ENCODE results near the gene SNUPN. TPM values are rescaled to one million over a fixed set of nuclear protein-coding genes. Genes with fewer than 3 reads are reported as not detected.
"Not testable (repeated sequence)": the region's sequence is repeated elsewhere in the genome, so short reads cannot be mapped to it uniquely, and the experiment has no call there.

The SNUPN gene
- total RNA-seq, 1 experiment from 2014 or later = 23.5 TPM

GRCh38 chr15:75589071-75589470 is 36.5 kb downstream of the SNUPN start:
- Histone ChIP-seq H3K4me3 (no peak overlapping the region), H3K4me1 (no peaks in the 10 kb centered on the region), H3K27ac (no peak overlapping the region), H3K27me3 (no peaks in the 10 kb centered on the region), H3K36me3 (0 out of 2 replicates have a peak, but pooled peaks cover 2% of the 10 kb centered on the region), H3K9me3 (replicated peaks) (0 out of 2 replicates have a peak, but pooled peaks cover 2% of the 10 kb centered on the region)
- no peak for DNase-seq

- not testable (repeated sequence) for H3K36me3 ChIP-seq; H3K9me3 ChIP-seq (replicated peaks); H3K4me3 ChIP-seq; H3K27ac ChIP-seq; H3K27me3 ChIP-seq; DNase-seq; H3K4me1 ChIP-seq
These were observed 39.1 kb downstream of the SNUPN start for GRCh38 chr15:75586422-75586821.

DNA sequence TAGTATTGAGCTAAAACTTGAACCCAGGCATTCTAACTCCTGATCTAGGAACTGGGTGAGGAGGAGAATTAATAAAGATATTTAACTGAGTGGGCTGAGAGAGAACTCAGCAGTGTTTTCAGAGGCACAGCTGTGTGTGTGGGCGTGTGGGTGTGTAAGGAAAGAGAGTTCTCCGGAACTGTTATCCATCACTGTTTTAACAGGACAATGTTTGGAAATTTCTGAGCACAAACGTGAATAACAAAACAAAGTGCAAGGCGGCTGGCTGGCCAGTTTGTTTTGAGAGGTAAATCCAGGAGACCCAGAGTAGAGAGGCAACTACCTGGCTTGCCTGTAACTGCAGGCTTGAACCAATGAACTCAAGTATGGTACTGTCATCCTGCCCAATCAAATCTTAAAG is 41.4 kb downstream of the SNUPN start:
- 0 out of 2 replicates have a peak, but pooled peaks cover 2% of the 10 kb centered on the region for H3K36me3 ChIP-seq
- no peak overlapping the region for H3K27ac ChIP-seq
- H3K4me3 ChIP-seq = no peak overlapping the region
- DNase-seq = no peak
- no peaks in the 10 kb centered on the region for H3K4me1 ChIP-seq
- 0 out of 2 replicates have a peak, but pooled peaks cover 2% of the 10 kb centered on the region for H3K9me3 ChIP-seq (replicated peaks)
- H3K27me3 ChIP-seq = no peaks in the 10 kb centered on the region

- Histone ChIP-seq H3K4me3 (no peak overlapping the region), H3K27me3 (no peaks in the 10 kb centered on the region), H3K9me3 (replicated peaks) (0 out of 2 replicates have a peak, but pooled peaks cover 2% of the 10 kb centered on the region), H3K36me3 (0 out of 2 replicates have a peak, but pooled peaks cover 2% of the 10 kb centered on the region), H3K4me1 (no peaks in the 10 kb centered on the region), H3K27ac (no peak overlapping the region)
- no peak for DNase-seq
These were observed 41.8 kb downstream of the SNUPN start for GRCh38 chr15:75583701-75584100.

GRCh38 chr15:75582943-75583342 is 42.6 kb downstream of the SNUPN start:
- H3K36me3 ChIP-seq; H3K27me3 ChIP-seq; DNase-seq; H3K27ac ChIP-seq; H3K4me3 ChIP-seq; H3K9me3 ChIP-seq (replicated peaks); H3K4me1 ChIP-seq: not testable (repeated sequence)

DNA sequence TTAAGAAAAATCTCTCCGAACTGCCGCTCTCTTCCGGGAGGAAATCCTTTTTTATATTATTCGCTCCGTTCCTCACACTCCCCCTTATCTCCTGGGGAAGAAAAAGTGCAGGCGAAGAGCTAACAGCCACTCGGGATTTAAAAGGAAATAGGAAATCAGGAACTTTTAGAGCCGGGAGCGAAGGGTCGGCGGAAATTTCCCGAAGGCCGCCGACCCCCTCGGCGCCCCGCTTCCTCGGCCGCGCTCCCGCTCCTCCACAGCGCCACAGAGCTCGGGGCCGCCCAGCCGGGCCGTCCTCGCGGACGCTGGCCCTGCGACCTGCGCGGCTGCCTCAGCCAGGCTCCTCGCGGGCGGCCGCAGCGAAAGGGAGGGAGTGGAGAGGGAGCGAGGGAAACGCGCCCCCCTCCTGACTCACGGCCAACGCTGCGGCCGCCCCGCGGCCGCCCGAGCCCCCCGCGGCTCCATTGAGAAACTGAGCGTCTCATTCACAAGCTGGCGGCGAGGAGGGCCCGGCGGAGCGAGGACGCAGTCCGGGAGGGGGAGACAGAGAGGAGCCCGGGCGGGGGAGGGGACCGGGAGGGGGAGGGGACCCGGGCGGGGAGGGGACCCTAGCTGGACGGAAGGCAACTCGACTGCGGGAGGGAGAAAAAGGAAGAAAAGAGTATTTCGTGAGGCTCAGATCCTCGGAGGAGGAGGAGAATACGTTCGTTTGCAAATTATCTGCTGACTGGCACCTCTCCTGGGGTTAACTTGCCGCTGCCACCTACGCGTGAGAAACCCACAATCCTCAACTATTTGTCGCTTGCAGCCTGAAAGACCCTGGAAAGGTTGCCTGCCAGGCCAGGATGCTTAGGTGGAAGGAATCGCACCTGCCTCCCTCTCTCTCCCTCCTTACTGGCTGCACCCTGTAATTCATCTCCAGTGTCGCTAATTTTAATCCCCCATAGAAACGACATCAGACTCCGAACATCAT is 46.3 kb downstream of the SNUPN start, which contains the start of gene PTPN9:
TSS of gene PTPN9 (minus strand) at position 368 of the 973 bp plus-strand sequence. CDS start 539 bp downstream, outside the sequence.
- Histone ChIP-seq H3K4me3 (peak within 1 kb of the TSS; percentile 93), H3K9me3 (replicated peaks) (no peaks in the 10 kb centered on the region), H3K27ac (peak within 1 kb of the TSS; percentile 63), H3K4me1 (peaks cover 6% of the 10 kb centered on the region; the same call in 1 of the 2 replicates), H3K36me3 (peaks cover 4% of the 10 kb centered on the region; the same call in 1 of the 2 replicates), H3K27me3 (no peaks in the 10 kb centered on the region)
- DNase-seq = peak; percentile 83 to 85

DNA sequence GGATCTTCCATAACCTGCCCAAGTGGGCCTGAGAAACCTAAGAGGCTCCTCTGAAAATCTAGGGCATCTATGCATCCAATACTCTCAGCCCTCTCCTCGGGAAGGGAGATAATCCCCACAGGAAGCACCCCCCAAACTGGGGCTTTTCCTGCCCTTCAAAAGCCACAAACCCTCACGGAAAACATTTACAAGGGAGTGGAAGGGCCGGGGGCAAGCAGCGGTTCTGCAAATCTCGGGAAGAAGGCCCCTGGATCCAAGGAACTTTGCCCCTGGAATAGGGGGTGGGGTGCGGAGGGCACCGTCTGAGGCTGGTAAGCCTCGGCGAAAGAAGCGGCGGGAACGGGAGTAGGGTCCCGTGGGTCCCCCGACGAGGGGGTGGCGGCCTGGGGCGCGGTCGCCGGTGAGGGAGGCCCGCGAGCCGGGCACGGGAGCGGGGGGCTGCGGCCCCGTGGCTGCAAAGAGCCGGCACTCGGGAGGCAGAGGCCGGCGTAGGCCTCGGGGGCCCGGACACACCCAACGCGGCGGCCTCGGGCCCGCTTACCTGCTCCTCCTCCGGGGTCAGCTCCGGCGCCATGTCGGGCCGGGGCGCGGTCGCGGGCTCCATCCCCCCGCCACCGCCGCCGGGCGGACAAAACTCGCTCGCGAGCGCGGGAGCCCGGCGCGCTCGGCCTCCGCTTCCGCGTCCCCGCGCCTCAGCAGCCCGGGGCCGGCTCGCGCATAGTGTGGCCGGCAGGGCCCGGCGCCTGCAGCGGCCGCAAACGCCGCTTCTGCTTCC is 47.2 kb downstream of the SNUPN start:
- DNase-seq = peak; percentile 34 to 50
- peaks cover 4% of the 10 kb centered on the region; the same call in 1 of the 2 replicates for H3K36me3 ChIP-seq
- peak overlapping the region; percentile 93 for H3K4me3 ChIP-seq
- H3K27me3 ChIP-seq = no peaks in the 10 kb centered on the region
- H3K4me1 ChIP-seq = peaks cover 6% of the 10 kb centered on the region; the same call in 1 of the 2 replicates
- peak overlapping the region; percentile 63 for H3K27ac ChIP-seq
- no peaks in the 10 kb centered on the region for H3K9me3 ChIP-seq (replicated peaks)

GRCh38 chr15:75577401-75578172 is 47.9 kb downstream of the SNUPN start:
- H3K36me3 ChIP-seq = peaks cover 4% of the 10 kb centered on the region; the same call in 1 of the 2 replicates
- peak overlapping the region; percentile 93 for H3K4me3 ChIP-seq
- peak; percentile 10 to 15 for DNase-seq
- H3K27me3 ChIP-seq = no peaks in the 10 kb centered on the region
- peaks cover 6% of the 10 kb centered on the region; the same call in 1 of the 2 replicates for H3K4me1 ChIP-seq
- no peaks in the 10 kb centered on the region for H3K9me3 ChIP-seq (replicated peaks)
- peak overlapping the region; percentile 61 for H3K27ac ChIP-seq

- Histone ChIP-seq H3K9me3 (replicated peaks) (no peaks in the 10 kb centered on the region), H3K4me3 (no peak overlapping the region), H3K27ac (no peak overlapping the region), H3K36me3 (peaks cover 6% of the 10 kb centered on the region), H3K4me1 (peaks cover 6% of the 10 kb centered on the region; the same call in 1 of the 2 replicates), H3K27me3 (no peaks in the 10 kb centered on the region)
- no peak for DNase-seq
These were observed 51.7 kb downstream of the SNUPN start for GRCh38 chr15:75573648-75574384.

DNA sequence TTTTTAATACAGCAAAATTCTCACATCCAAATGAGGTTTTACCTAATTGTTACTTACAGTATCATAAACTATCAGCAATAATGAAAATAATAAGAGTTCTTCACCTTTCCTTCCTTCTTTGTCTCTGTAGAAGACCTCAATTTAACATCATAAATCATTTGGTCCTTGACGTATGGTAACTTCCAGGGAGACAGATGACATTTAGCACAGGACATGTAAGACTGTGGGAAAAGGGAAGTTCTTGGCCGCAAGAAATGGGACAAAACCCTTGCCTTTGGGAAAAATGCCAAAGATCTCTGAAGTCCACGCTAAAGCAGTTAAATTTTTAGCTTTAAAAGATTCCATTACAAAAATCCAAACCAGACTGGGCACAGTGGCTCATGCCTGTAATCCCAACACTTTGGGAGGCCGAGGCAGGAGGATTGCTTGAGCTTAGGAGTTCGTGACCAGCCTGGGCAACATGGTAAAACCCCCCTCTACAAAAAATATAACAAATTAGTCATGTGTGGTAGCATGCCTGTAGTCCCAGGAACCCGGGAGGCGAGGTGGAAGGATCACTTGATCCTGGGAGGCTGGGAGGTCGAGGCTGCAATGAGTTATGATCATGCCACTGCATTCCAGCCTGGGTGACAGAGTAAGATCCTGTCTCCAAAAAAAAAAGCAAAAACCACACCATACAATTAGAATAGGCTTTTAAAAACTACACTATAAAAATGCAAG is 55.2 kb downstream of the SNUPN start:
- DNase-seq = no peak
- H3K4me3 ChIP-seq = no peak overlapping the region
- no peak overlapping the region for H3K27ac ChIP-seq
- no peaks in the 10 kb centered on the region for H3K27me3 ChIP-seq
- peaks cover 3% of the 10 kb centered on the region for H3K36me3 ChIP-seq
- no peaks in the 10 kb centered on the region for H3K4me1 ChIP-seq
- H3K9me3 ChIP-seq (replicated peaks) = no peaks in the 10 kb centered on the region

DNA sequence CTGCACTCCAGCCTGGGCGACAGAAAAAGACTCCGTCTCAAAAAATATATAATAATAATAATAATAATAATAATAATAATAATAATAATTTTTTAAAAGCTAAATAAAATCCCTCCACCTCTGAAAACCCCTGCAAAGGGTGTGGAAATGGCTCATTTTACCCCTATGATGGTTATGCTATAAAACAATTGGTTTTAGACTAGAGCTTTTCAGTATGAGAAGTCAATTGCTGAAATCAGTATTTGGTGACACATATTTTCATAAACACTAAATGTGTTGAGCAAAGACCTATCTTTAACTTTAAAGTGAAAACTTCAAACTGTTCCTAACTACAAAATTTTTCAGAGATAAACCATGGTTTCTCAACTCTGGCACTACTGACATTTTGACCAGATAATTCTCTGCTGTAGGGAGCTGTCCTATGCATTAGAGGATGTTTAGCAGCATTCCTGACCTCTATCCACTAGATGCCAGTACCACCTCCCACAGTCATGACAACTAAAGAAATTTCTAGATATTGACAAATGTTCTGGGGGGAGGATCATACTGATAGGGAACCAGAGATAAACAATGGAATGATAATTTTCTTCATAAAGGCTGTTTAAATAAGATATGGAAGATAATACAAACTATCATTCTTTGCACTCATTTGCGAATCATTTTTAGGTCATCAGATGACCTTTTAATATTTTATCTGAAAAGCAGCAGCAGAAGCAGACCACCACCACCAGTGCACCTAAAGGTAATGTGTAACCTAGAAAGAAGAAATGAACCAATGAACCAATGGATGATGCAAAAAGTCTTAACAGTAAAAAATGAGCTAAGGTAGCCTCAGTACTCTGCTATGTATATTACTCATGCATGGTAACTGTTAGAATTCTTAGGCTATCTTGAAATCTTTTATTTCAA is 60.2 kb downstream of the SNUPN start:
- Histone ChIP-seq H3K27ac (no peak overlapping the region), H3K36me3 (peaks cover 3% of the 10 kb centered on the region; the same call in 1 of the 2 replicates), H3K4me1 (no peaks in the 10 kb centered on the region), H3K9me3 (replicated peaks) (no peaks in the 10 kb centered on the region), H3K4me3 (no peak overlapping the region), H3K27me3 (no peaks in the 10 kb centered on the region)
- DNase-seq = no peak

- no peaks in the 10 kb centered on the region for H3K27me3 ChIP-seq
- H3K27ac ChIP-seq = no peak overlapping the region
- H3K4me3 ChIP-seq = no peak overlapping the region
- no peak for DNase-seq
- no peaks in the 10 kb centered on the region for H3K9me3 ChIP-seq (replicated peaks)
- no peaks in the 10 kb centered on the region for H3K4me1 ChIP-seq
- 0 out of 2 replicates have a peak, but pooled peaks cover 3% of the 10 kb centered on the region for H3K36me3 ChIP-seq
These were observed 63.6 kb downstream of the SNUPN start for GRCh38 chr15:75561888-75562287.
